GM10266 (cell line): ENCODE results near the gene RBX1.

Experiments used
- DNase-seq: peaks from one replicate; pipeline ENCODE4 v3.0.0; 2012; ENCODE audit errors: extremely low spot score
- TF ChIP-seq, protein P1 (sequence below): IDR thresholded peaks from 2 replicates; pipeline ENCODE4 v1.5.1; 2012; ENCODE audit warnings: mild to moderate bottlenecking, low read depth; ENCODE audit not compliant: control insufficient read depth, insufficient read depth; ENCODE audit errors: missing control alignments

RBX1 gene

DNA sequence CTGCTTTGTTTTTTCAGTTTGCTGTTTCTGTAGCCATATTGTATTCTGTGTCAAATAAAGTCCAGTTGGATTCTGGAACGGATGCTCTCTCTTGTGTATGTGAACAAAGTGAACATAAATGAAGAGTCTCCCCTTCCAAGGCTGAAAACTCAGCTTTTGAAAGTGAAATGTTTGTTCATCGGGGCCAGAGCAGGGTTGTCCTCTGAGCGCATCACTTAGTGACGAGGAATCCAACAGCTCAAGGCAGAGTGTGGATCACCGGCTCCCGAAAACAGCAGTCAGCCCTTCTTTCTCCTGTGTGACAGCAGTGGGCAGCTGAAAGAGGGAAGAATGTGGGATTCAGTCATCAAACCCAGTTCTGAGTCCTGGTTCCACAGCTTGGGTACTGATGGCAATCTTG lies 21.4 kb downstream of the RBX1 start:
- TF ChIP-seq, protein P1, sequence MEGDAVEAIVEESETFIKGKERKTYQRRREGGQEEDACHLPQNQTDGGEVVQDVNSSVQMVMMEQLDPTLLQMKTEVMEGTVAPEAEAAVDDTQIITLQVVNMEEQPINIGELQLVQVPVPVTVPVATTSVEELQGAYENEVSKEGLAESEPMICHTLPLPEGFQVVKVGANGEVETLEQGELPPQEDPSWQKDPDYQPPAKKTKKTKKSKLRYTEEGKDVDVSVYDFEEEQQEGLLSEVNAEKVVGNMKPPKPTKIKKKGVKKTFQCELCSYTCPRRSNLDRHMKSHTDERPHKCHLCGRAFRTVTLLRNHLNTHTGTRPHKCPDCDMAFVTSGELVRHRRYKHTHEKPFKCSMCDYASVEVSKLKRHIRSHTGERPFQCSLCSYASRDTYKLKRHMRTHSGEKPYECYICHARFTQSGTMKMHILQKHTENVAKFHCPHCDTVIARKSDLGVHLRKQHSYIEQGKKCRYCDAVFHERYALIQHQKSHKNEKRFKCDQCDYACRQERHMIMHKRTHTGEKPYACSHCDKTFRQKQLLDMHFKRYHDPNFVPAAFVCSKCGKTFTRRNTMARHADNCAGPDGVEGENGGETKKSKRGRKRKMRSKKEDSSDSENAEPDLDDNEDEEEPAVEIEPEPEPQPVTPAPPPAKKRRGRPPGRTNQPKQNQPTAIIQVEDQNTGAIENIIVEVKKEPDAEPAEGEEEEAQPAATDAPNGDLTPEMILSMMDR: no peak
- DNase-seq: no peak

DNA sequence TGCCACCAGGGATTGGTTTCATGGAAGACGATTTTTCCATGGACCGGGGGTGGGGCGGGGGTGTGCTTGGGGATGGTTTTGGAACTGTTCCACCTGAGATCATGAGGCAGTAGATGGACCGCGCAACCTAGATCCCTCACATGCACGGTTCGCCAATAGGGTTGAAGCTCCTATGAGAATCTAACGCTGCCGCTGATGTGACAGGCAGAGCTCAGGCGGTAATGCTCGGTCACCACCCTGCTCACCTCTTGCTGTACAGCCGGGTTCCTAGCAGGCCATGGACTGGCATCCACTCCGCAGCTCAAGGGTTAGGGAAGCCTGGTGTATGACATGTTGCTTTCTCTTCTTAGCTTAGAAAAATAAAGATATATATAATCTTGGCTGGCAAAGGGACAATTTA lies 22.0 kb downstream of the RBX1 start:
- TF ChIP-seq, protein P1: no peak
- DNase-seq: no peak

DNA sequence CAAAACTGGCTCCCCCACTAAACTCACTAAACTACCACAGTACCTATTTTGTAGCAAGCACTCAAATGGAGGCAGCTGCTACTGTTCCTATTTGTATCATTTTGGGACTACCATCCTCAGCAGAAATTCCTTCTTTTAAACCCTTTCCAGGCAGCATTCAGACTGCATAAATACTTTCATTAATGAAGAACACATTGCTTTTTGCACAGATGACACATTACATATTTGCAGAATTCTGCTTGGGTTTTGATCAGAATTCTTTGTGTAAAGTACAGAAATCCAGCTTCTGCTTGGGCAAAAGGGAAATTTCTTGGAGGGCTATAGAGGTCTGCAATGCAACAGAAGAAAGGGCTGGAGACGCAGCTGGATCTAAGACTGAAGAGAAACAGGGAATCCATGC lies 24.2 kb downstream of the RBX1 start:
- TF ChIP-seq, protein P1: no peak
- DNase-seq: no peak

DNA sequence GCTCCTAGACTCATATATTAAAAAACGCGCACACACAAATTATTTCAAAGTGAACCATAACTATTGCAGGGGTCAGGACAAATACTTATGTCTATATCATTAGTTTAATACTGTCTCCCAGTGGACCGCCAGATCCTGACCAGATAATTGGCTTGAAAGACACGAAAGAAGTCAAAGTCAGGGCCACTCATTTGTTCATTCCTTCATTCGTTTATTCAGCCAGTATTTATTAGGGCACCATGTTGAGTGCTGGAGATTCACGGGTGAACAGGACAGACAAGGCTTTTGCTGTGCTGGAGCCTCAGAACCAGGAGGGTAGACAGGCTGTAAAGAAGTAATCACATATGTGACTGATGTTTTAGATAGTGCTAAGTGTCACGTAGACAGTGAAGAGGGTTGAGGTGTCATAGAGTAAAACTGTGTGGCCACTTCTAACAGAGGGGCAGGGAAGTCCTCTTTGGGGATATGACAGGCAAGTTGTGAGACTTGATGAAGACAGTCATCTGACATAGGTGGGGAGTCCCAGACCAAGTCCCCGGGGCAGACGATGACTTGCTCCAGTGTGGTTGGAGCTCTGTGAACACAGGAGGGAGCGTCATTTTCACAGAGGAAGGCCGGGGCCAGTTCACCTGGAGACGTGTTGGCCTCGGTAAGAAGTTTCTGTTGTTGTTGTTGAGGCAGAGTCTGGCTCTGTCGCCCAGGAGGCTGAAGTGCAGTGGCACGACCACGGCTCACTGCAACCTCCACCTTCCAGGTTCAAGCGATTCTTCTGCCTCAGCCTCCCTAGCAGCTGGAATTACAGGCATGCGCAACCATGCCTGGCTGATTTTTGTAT lies 25.9 kb downstream of the RBX1 start:
- TF ChIP-seq, protein P1: no peak
- DNase-seq: no peak

DNA sequence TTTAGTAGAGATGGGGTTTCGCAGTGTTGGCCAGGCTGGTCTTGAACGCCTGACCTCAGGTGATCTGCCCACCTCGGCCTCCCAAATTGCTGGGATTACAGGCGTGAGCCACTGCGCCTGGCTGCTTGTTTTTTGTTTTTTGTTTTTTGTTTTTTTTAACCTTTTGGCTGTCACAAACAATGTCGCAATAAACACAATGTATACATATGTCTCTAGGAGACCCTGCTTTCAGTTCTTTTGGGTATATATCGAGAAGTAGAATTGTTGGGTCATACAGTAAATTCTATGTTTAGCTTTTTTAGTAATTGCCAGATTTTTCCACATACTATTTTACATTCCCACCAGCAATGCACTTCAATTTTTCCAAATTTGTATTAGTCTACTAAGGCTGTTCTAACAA lies 28.0 kb downstream of the RBX1 start:
- TF ChIP-seq, protein P1: no peak
- DNase-seq: no peak

DNA sequence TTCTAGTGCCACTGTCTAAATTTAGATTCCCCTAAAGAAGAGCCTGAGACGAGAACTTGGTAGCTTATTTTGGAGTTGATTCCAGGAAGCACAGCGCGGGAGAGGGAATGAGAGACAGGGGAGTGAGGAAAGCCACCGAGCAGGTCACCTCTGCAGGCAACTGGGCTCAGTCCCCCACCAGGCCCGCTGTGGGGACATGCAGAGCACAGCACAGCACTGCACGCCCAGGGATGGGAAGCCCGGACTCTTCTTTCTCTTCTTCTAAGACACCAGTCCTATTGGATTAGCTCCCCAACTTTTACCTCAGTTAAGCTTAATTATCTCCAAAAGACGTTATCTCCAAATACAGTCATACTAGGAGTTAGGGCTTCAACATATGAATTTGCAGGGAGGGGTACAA lies 28.7 kb downstream of the RBX1 start:
- DNase-seq: no peak
- TF ChIP-seq, protein P1: no peak
